Eye (tissue), 1 donor: Measurements from ENCODE around the gene DNPEP.
A peak's percentile ranks its signal among the peaks of the same experiment; 100 is the strongest.

Experiments
- DNase-seq: peaks from one replicate; pipeline ENCODE4 v3.0.0-alpha.2; 2015

Gene DNPEP

DNA sequence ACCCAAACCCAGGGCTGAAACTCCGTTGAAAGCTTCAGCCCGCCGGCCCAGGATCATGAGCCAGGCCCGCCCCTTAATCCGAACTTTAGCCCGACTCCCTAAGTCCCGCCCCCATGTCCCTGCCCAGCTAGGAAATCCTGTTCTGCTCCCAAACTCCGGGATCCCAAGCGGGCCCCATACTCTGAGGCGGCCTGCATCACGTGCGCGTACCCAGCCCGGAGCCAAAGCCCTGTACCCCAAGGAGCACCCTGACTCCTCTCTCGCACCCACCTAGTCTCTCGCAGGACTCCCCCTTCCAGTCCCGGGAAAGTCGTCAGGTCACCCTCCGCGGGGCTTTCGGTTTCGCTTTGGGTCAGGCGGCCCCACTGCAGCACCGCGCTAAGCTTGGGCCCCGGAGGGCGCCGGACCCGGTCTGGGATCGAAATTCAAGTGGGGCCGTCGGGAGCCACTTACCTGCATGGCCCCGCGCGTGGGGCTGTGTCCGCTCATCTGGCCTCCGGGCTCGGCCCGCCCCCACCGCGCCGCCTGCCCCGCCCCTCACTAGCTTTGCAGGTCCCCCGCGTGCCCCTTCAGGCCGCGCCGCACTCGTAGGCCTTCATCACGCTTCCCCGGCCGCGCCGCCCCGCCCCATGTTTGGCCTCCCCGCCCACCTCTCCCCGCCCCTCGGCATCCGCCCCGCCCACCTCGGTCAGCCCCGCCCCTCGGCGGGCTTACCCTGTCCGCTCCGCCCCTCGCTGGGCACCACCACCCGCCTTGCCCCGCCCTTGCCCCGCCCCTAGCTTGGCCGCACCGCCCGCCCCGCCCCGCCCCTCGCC, at the start of gene DNPEP:
DNPEP (minus strand) TSS at position 607 of the 815 bp plus-strand sequence; CDS start at position 489, 118 bp downstream.
- DNase-seq, result peak; percentile 95

DNA sequence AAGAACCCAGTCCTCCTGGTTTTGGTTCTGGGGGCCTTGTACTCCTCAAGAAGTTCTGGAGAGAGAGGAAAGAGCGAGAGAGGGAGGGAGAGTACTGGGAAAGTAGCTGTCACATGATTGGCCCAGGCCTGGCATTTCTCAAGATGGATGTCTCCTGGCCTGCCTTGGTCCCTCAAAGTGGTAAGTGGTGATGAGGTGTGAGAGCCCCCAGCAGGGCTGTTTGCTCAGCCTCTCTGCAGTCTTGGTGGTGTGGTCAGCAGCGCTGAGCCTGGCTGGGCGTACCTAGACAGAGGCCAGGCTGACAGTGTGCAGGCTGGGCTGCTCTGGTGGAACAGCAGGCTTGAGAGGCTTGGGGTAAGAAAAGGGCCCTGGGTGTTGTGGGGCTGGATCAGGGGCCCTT, 49.4 kb upstream of the DNPEP start:
- no peak for DNase-seq

- no peak for DNase-seq
These were observed 48.8 kb upstream of the DNPEP start for GRCh38 chr2:219436491-219436890.

- no peak for DNase-seq
These were observed 48.0 kb upstream of the DNPEP start for GRCh38 chr2:219435701-219436100.

DNA sequence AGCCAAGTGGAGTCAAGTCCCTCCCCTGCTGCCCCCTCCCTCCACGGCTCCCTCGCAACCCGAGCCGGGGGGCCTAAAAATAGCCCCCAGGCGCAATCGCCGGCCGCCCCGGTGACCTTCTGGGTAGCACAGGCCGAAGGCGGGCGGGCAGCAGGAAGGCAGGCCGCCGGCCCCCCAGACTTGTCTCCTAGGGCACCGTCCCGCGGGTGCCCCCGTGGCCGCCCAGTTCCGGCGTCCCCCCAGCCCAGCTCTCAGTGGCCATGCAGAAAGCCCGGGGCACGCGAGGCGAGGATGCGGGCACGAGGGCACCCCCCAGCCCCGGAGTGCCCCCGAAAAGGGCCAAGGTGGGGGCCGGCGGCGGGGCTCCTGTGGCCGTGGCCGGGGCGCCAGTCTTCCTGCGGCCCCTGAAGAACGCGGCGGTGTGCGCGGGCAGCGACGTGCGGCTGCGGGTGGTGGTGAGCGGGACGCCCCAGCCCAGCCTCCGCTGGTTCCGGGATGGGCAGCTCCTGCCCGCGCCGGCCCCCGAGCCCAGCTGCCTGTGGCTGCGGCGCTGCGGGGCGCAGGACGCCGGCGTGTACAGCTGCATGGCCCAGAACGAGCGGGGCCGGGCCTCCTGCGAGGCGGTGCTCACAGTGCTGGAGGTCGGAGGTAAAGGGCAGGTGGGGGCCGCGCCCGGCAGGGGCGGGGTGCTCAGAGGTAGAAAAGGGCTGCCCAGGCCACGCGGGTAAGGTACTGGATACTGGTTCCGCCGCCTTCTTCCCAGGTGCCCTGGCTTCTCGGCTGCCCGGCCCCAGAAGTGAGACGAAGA, 47.2 kb upstream of the DNPEP start, which contains the start of gene SPEG:
SPEG (plus strand) TSS at position 126 of the 808 bp plus-strand sequence; CDS start at position 261, 135 bp downstream.
- peak; percentile 62 for DNase-seq

GRCh38 chr2:219434468-219434717, 46.7 kb upstream of the DNPEP start:
- peak; percentile 44 for DNase-seq

DNA sequence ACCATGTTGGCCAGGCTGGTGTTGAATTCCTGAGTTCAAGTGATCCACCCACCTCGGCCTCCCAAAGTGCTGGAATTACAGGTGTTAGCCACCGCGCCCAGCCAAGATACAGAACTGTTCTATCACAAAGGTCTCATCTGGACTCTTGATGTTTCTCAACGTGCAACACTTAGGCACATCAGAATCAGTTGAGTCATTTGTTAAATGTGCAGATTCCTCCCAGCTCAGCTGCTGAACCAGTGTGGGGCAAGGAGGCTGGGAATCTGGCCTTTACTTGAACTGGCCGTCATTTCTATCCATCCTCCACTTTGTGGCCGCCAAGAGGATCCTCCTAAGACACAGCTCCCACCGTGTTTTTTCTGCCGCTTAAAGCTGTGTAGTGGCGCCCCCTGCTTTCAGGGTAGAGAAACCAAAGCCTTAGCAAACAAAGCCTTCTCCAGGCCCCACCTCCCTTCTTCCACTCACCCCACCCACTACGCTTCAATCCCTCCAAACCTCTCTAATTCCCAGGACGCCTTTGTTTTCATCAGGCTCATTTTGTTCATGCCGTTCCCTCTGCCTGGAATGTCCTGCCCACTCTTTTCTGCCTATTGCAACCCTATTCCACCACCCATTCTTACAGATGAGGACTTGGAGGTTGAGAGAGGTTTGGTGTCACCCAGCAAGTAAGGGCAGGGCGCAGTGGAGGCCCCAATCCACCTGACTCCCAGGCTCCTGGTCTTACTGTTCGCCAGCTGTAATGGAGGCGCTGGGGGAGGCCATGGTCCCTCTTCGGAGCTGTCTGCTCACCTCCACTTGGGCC, 46.2 kb upstream of the DNPEP start:
- peak; percentile 44 for DNase-seq

- peak; percentile 59 for DNase-seq
These were observed 43.2 kb upstream of the DNPEP start for GRCh38 chr2:219430633-219431615.

- no peak for DNase-seq
These were observed 42.4 kb upstream of the DNPEP start for GRCh38 chr2:219429958-219430606.

DNA sequence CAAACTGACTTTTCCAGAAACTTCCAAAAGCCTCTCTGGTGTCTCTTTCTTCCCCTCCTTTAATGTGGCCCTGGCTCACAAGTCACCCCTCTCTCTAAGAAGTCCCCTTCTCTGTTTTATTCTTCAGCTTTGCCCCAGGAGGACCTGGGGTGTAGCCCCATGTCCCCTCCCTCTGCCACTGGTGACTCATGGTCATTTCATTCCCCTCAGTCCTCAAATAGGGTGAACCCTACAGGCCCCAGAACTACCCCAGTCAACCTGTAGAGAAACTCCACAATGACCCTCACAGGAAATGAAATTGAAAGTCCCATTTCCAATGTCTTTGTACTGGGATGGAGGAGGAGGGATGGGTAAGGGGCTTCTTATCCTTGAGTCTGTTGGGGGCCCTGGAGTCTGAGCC, 40.8 kb upstream of the DNPEP start:
- DNase-seq, result no peak

GRCh38 chr2:219426534-219427136, 38.9 kb upstream of the DNPEP start:
- DNase-seq, result no peak

DNA sequence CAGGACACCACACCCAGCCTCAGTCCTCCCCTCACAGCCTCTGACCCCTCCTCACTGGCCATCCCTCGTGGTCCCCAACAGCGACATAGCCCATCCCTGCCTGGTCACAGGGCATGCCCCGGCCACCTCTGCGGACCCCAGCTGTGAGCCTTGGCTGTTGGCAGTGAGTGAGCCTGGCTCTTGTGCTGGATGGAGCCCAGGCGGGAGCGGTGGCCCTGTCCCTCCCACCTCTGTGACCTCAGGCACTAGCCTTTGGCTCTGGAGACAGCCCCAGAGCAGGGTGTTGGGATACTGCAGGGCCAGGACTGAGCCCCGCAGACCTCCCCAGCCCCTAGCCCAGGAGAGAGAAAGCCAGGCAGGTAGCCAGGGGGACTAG, 38.3 kb upstream of the DNPEP start:
- no peak for DNase-seq

DNA sequence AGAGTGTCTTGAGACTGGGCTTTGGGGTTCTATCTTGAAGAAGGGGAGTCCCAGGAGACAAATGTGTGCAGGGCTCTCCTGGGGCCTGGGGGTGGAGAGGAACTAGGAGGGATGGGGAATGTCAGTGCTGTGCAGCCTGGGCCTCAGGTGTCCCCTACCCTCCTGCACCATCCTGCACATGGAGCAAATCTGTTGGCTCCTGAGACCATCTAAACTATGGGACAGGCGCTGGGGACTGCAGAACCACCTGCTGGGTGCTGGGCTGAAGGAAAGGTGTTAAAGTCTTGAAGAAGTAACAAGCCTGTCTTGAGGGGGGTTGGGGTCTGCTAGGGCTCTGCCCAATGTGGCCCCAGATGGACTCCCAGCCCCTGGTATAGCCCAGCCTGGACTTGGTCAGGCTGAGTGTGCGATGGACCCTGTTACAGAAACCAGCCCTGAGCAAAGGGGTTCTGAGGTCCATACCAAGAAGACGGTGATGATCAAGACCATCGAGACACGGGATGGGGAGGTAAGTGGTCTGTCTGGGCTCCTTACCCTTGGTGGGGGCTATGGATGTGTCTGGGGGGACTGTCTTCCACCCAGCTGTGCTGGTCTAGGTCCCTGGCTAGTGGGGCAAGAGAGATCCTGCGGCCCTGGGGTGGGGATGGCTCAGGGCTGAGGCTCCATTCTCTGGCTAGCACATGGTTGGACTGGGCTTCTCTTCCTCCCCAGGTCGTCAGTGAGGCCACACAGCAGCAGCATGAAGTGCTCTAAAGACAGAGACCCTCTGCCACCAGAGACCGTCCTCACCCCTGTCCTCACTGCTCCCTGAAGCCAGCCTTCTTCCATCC, 37.7 kb upstream of the DNPEP start:
- no peak for DNase-seq

DNA sequence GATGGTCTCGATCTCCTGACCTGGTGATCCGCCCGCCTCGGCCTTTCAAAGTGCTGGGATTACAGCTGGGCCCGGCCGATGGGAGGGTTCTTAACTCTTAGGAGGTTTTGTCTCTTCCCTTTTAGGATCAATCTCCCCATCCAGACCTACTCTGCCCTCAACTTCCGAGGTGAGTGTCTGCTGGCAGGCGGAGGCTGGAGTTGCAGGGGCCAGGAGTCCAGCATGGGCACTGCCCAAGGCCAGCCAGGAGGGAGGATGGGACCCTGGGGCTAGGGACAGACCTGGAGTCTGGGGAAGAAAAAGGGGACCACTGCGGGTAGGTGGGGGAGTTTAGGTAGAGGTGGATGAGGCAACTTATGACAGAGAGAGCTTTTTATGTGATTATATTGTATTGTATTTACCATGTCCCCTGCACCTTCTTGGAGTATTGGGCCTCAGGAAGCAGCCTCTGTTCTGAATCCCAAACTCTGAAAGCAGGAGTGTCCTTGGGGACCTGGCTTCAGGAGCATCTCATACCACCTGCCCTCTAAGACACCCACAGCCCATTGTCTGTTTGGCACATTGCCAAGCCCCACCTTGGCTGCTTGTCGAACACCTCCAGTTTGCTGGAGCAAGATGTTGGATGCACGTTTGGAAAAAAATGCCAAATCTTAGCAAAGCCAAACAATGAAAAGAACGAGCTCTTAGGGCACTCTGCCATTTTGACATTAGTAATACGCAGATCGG, 36.1 kb upstream of the DNPEP start:
- no peak for DNase-seq

- DNase-seq, result no peak
These were observed 35.3 kb upstream of the DNPEP start for GRCh38 chr2:219422952-219423534.

DNA sequence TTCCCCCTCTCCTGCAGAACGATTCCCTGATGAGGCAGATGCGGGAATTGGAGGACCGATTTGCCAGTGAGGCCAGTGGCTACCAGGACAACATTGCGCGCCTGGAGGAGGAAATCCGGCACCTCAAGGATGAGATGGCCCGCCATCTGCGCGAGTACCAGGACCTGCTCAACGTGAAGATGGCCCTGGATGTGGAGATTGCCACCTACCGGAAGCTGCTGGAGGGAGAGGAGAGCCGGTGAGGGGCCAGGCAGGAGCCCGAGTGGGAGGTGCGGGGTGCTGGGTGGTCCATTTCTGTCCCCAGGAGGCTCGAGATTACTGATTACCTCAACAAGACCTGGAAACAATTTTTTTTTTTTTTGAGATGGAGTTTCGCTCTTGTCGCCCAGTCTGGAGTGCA, 33.6 kb upstream of the DNPEP start:
- no peak for DNase-seq

DNA sequence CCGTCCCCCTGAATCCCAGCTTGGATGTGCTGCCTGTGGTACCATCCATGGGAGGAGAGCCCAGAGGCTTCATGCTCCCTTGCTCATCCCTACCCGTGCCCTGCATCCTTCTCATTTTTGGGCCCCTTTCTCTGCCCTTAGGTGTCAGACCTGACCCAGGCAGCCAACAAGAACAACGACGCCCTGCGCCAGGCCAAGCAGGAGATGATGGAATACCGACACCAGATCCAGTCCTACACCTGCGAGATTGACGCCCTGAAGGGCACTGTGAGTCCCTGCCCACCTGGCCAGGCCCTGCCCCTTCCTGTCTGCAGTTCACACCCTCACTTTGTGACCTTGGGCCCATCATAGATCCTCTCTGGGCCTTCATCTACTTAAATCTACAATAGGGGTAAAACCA, 33.0 kb upstream of the DNPEP start:
- no peak for DNase-seq

- no peak for DNase-seq
These were observed 31.9 kb upstream of the DNPEP start for GRCh38 chr2:219419331-219420197.
